K562 (cell line): ENCODE data around the gene PATL2. TPM values are rescaled to one million over a fixed set of nuclear protein-coding genes. Genes with fewer than 3 reads are reported as not detected.

Experiments used
- CBFB ChIP-seq: sonication (generic); formaldehyde crosslinking; IDR thresholded peaks from 2 replicates; pipeline ENCODE4 v1.4.0; 2020; ENCODE audit warnings: mild to moderate bottlenecking, missing genetic modification reagents
- CSDE1 ChIP-seq, 2 experiments: fragments of 450-650 bp; IDR thresholded peaks; 2 replicates each; pipeline ENCODE4 v1.6.1; 2016; ENCODE audit warnings: mild to moderate bottlenecking in 1 of 2
- EGR1 ChIP-seq: fragments of 450-650 bp; conservative IDR thresholded peaks from 2 replicates; pipeline ENCODE4 v1.6.1; 2017; ENCODE audit warnings: mild to moderate bottlenecking
- FOXK1 ChIP-seq: sonication (generic); formaldehyde crosslinking; IDR thresholded peaks from 2 replicates; pipeline ENCODE4 v1.8.0; 2022; ENCODE audit warnings: missing genetic modification reagents, mild to moderate bottlenecking, borderline replicate concordance
- HNRNPL ChIP-seq: fragments of 200-400 bp; formaldehyde crosslinking; IDR thresholded peaks from 2 replicates; pipeline ENCODE4 v1.6.1; 2017; ENCODE audit warnings: low read depth, mild to moderate bottlenecking, low read length
- PHTF2 ChIP-seq: fragments of 250-450 bp; sonication (Bioruptor Pico); IDR thresholded peaks from 2 replicates; pipeline ENCODE4 v1.5.0; 2021; ENCODE audit warnings: mild to moderate bottlenecking
- RHOXF2B ChIP-seq: fragments of 250-450 bp; sonication (Bioruptor Pico); conservative IDR thresholded peaks from 2 replicates; pipeline ENCODE4 v1.5.1; 2021
- SAFB ChIP-seq: fragments of 200-400 bp; formaldehyde crosslinking; IDR thresholded peaks from 2 replicates; pipeline ENCODE4 v1.6.1; 2017; ENCODE audit warnings: low read depth, low read length, borderline replicate concordance
- ZNF311 ChIP-seq: fragments of 250-450 bp; sonication (Bioruptor Pico); IDR thresholded peaks from 2 replicates; pipeline ENCODE4 v1.4.0; 2020; ENCODE audit warnings: mild to moderate bottlenecking, moderate library complexity
- polyA plus RNA-seq, 8 experiments: library from polyadenylated mRNA; depleted of rRNA in 4 of 8; stranded (reverse) in 5 of 8; unstranded in 3 of 8; fragments of >200 nt; fragmentation: Nextera tagmentation in 2 of 8; fragmentation: Illumina TruSeq in 1 of 8; extraction: Ambion mirVana in 2 of 8; extraction: Trizol in 1 of 8; gene quantifications; 2 replicates each; pipeline versions ENCODE4 v1.2.1 to v1.2.3, GENCODE V29; 2011 to 2014; ENCODE audit warnings: inconsistent platforms in 1 of 8, missing spikeins in 1 of 8
- total RNA-seq, 7 experiments: library from RNA; depleted of rRNA in 6 of 7; stranded (reverse); fragments of >200 nt in 6 of 7; fragmentation: Illumina TruSeq in 2 of 7; extraction: Trizol in 2 of 7; gene quantifications; 2 replicates each; pipeline versions ENCODE4 v1.2.1 to v1.2.3, GENCODE V29; 2011 to 2021; ENCODE audit warnings: low replicate concordance in 1 of 7
- TF ChIP-seq, protein P1 (sequence below), 2 experiments: fragments of 450-650 bp; IDR thresholded peaks; 2 replicates each; pipeline ENCODE4 v1.6.1; 2018; ENCODE audit warnings: mild to moderate bottlenecking in 2 of 2, low read depth in 1 of 2; ENCODE audit not compliant: partially characterized antibody in 2 of 2
- TF ChIP-seq, protein P2 (sequence below): sonication (generic); formaldehyde crosslinking; IDR thresholded peaks from 2 replicates; pipeline ENCODE4 v1.8.0; 2022; ENCODE audit warnings: mild to moderate bottlenecking, missing genetic modification reagents
- TF ChIP-seq, protein P3 (sequence below): sonication (generic); formaldehyde crosslinking; IDR thresholded peaks from 2 replicates; pipeline ENCODE4 v1.8.0; 2022; ENCODE audit warnings: missing genetic modification reagents, mild to moderate bottlenecking, moderate library complexity, borderline replicate concordance
- TF ChIP-seq, protein P4 (sequence below): fragments of 450-650 bp; IDR thresholded peaks from 2 replicates; pipeline ENCODE4 v1.6.1; 2016; ENCODE audit warnings: low read depth

PATL2 gene
- total and polyA plus RNA-seq, 9 of the 15 experiments (the other 6 are each of a cell fraction or from before 2014, with no cell fraction given): 0.42 to 1.1 (median 0.86) TPM

DNA sequence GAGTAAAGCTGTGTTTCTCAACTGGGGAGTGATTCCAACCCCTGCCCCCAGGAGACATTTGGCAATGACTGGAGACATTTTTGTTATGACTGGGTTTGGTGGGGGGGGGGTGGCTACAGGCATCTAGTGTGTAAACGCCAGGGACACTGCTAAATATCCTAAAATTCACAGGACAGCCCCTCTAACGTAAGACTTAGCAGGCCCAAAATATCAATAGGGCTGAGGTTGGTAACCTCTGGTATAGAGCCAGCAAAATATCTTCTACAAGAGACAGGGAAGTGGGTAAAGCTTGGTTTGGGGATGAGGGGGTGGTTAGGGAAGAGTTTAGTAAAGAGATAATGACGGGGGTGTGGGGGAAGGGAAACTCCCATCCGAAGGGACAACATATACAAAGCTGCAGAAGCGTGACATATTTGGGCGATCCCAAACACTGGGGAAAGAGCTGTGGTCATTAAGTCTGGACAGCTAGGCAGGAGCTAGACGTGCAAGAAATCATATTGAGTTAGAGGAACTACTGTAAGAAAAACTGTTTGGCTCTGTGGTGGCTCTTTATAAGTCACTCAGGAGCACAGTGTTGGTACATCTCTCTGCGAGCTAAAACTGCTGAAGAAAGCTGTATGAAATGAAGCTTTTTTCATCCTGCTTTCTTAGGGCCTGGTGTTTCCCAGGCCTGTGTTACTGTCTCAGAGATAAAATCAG lies 24.5 kb upstream of the PATL2 start (continued):
- TF ChIP-seq HNRNPL (no peak), RHOXF2B (CRISPR knock-in tag) (no peak), EGR1 (peak; percentile 91), ZNF311 (CRISPR knock-in tag) (no peak), SAFB (no peak), CBFB (CRISPR knock-in tag) (no peak), PHTF2 (CRISPR knock-in tag) (no peak), CSDE1 (IDR thresholded peaks at IDR 0.05) (0 out of 4 replicates have a peak, but pooled peaks of 1 of the 2 experiments have one; percentile 31), FOXK1 (CRISPR knock-in tag) (no peak)
- TF ChIP-seq, protein P1, sequence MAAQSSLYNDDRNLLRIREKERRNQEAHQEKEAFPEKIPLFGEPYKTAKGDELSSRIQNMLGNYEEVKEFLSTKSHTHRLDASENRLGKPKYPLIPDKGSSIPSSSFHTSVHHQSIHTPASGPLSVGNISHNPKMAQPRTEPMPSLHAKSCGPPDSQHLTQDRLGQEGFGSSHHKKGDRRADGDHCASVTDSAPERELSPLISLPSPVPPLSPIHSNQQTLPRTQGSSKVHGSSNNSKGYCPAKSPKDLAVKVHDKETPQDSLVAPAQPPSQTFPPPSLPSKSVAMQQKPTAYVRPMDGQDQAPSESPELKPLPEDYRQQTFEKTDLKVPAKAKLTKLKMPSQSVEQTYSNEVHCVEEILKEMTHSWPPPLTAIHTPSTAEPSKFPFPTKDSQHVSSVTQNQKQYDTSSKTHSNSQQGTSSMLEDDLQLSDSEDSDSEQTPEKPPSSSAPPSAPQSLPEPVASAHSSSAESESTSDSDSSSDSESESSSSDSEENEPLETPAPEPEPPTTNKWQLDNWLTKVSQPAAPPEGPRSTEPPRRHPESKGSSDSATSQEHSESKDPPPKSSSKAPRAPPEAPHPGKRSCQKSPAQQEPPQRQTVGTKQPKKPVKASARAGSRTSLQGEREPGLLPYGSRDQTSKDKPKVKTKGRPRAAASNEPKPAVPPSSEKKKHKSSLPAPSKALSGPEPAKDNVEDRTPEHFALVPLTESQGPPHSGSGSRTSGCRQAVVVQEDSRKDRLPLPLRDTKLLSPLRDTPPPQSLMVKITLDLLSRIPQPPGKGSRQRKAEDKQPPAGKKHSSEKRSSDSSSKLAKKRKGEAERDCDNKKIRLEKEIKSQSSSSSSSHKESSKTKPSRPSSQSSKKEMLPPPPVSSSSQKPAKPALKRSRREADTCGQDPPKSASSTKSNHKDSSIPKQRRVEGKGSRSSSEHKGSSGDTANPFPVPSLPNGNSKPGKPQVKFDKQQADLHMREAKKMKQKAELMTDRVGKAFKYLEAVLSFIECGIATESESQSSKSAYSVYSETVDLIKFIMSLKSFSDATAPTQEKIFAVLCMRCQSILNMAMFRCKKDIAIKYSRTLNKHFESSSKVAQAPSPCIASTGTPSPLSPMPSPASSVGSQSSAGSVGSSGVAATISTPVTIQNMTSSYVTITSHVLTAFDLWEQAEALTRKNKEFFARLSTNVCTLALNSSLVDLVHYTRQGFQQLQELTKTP (IDR thresholded peaks at IDR 0.05; ENCODE audit: low read depth in 1 of 2, partially characterized antibody in 2 of 2): peak in 1 of 2 experiments; percentile 59
- TF ChIP-seq, protein P2, sequence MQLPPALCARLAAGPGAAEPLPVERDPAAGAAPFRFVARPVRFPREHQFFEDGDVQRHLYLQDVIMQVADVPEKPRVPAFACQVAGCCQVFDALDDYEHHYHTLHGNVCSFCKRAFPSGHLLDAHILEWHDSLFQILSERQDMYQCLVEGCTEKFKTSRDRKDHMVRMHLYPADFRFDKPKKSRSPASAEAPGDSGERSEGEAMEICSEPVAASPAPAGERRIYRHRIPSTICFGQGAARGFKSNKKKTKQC (CRISPR knock-in tag): no peak
- TF ChIP-seq, protein P3, sequence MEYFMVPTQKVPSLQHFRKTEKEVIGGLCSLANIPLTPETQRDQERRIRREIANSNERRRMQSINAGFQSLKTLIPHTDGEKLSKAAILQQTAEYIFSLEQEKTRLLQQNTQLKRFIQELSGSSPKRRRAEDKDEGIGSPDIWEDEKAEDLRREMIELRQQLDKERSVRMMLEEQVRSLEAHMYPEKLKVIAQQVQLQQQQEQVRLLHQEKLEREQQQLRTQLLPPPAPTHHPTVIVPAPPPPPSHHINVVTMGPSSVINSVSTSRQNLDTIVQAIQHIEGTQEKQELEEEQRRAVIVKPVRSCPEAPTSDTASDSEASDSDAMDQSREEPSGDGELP (CRISPR knock-in tag): no peak
- TF ChIP-seq, protein P4, sequence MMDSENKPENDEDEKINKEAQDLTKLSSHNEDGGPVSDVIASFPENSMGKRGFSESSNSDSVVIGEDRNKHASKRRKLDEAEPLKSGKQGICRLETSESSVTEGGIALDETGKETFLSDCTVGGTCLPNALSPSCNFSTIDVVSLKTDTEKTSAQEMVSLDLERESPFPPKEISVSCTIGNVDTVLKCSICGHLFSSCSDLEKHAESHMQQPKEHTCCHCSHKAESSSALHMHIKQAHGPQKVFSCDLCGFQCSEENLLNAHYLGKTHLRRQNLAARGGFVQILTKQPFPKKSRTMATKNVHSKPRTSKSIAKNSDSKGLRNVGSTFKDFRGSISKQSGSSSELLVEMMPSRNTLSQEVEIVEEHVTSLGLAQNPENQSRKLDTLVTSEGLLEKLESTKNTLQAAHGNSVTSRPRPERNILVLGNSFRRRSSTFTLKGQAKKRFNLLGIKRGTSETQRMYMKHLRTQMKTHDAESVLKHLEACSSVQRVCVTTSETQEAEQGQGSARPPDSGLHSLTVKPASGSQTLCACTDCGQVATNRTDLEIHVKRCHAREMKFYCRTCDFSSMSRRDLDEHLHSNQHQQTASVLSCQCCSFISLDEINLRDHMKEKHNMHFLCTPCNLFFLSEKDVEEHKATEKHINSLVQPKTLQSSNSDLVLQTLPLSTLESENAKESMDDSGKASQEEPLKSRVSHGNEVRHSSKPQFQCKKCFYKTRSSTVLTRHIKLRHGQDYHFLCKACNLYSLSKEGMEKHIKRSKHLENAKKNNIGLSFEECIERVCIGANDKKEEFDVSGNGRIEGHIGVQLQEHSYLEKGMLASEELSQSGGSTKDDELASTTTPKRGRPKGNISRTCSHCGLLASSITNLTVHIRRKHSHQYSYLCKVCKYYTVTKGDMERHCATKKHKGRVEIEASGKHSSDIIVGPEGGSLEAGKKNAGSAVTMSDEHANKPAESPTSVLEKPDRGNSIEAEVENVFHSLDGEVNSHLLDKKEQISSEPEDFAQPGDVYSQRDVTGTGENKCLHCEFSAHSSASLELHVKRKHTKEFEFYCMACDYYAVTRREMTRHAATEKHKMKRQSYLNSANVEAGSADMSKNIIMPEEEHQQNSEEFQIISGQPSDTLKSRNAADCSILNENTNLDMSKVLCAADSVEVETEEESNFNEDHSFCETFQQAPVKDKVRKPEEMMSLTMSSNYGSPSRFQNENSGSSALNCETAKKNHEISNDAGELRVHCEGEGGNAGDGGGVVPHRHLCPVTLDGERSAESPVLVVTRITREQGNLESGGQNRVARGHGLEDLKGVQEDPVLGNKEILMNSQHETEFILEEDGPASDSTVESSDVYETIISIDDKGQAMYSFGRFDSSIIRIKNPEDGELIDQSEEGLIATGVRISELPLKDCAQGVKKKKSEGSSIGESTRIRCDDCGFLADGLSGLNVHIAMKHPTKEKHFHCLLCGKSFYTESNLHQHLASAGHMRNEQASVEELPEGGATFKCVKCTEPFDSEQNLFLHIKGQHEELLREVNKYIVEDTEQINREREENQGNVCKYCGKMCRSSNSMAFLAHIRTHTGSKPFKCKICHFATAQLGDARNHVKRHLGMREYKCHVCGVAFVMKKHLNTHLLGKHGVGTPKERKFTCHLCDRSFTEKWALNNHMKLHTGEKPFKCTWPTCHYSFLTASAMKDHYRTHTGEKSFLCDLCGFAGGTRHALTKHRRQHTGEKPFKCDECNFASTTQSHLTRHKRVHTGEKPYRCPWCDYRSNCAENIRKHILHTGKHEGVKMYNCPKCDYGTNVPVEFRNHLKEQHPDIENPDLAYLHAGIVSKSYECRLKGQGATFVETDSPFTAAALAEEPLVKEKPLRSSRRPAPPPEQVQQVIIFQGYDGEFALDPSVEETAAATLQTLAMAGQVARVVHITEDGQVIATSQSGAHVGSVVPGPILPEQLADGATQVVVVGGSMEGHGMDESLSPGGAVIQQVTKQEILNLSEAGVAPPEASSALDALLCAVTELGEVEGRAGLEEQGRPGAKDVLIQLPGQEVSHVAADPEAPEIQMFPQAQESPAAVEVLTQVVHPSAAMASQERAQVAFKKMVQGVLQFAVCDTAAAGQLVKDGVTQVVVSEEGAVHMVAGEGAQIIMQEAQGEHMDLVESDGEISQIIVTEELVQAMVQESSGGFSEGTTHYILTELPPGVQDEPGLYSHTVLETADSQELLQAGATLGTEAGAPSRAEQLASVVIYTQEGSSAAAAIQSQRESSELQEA: 0 out of 2 replicates have a peak, but pooled peaks have one; percentile 0
- TF ChIP-seq, all 486 proteins: peak for 64
